Trophoblast cell (in vitro differentiated cells and primary cell): ENCODE measurements around the gene DIS3L2.
A peak's percentile ranks its signal among the peaks of the same experiment; 100 is the strongest.

Experiments
- DNase-seq, 2 donors: peaks; one replicate each; pipeline ENCODE4 v3.0.0-alpha.2; 2016
- H2AFZ ChIP-seq: 2 replicates; pipeline ENCODE4 v1.6.1; 2013; ENCODE audit warnings: low read length, moderate library complexity, mild to moderate bottlenecking; ENCODE audit not compliant: insufficient read depth, poor library complexity
- H2AK5ac ChIP-seq: 2 replicates; pipeline ENCODE4 v1.6.1; 2013; ENCODE audit warnings: mild to moderate bottlenecking, low read length
- H2BK120ac ChIP-seq: 2 replicates; pipeline ENCODE4 v1.6.1; 2013; ENCODE audit warnings: low read length, mild to moderate bottlenecking, moderate library complexity; ENCODE audit not compliant: insufficient read depth, poor library complexity
- H2BK12ac ChIP-seq: 2 replicates; pipeline ENCODE4 v1.6.1; 2013; ENCODE audit warnings: mild to moderate bottlenecking, low read length, moderate library complexity
- H2BK5ac ChIP-seq: 2 replicates; pipeline ENCODE4 v1.6.1; 2013; ENCODE audit warnings: low read length, low read depth, moderate library complexity, mild to moderate bottlenecking; ENCODE audit not compliant: poor library complexity
- H3K14ac ChIP-seq: 2 replicates; pipeline ENCODE4 v1.6.1; 2013; ENCODE audit warnings: mild to moderate bottlenecking, low read length
- H3K18ac ChIP-seq: 2 replicates; pipeline ENCODE4 v1.6.1; 2013; ENCODE audit warnings: mild to moderate bottlenecking, low read length
- H3K23ac ChIP-seq: 2 replicates; pipeline ENCODE4 v1.6.1; 2013; ENCODE audit warnings: low read length
- H3K27ac ChIP-seq: 2 replicates; pipeline ENCODE4 v1.5.1; 2013; ENCODE audit warnings: low read depth, mild to moderate bottlenecking, inconsistent platforms, low read length, moderate library complexity
- H3K27me3 ChIP-seq: 2 replicates; pipeline ENCODE4 v1.6.1; 2013; ENCODE audit warnings: inconsistent platforms, mild to moderate bottlenecking, low read length, moderate library complexity; ENCODE audit not compliant: insufficient read depth
- H3K36me3 ChIP-seq, 2 experiments: 1 replicate in 1 of 2; 2 replicates in 1 of 2; pipeline ENCODE4 v1.6.1; 2013; ENCODE audit warnings: low read length in 2 of 2, mild to moderate bottlenecking in 2 of 2, moderate library complexity in 1 of 2; ENCODE audit not compliant: insufficient read depth in 2 of 2, control insufficient read depth in 1 of 2
- H3K4ac ChIP-seq: 2 replicates; pipeline ENCODE4 v1.6.1; 2013; ENCODE audit warnings: low read depth, mild to moderate bottlenecking, low read length, moderate library complexity
- H3K4me1 ChIP-seq, 2 experiments: 1 replicate in 1 of 2; 2 replicates in 1 of 2; pipeline ENCODE4 v1.6.1; 2013; ENCODE audit warnings: low read length in 2 of 2, mild to moderate bottlenecking in 2 of 2, moderate library complexity in 1 of 2; ENCODE audit not compliant: insufficient read depth in 2 of 2, control insufficient read depth in 1 of 2
- H3K4me2 ChIP-seq: 2 replicates; pipeline ENCODE4 v1.6.1; 2013; ENCODE audit warnings: inconsistent platforms, mild to moderate bottlenecking, low read length, moderate library complexity
- H3K4me3 ChIP-seq: 2 replicates; pipeline ENCODE4 v1.5.1; 2013; ENCODE audit warnings: mild to moderate bottlenecking, low read depth, low read length, inconsistent platforms
- H3K79me1 ChIP-seq: one replicate; pipeline ENCODE4 v1.6.1; 2013; ENCODE audit warnings: low read length
- H3K79me2 ChIP-seq: 2 replicates; pipeline ENCODE4 v1.6.1; 2013; ENCODE audit warnings: low read length, mild to moderate bottlenecking; ENCODE audit not compliant: control insufficient read depth, insufficient read depth, poor library complexity
- H3K9ac ChIP-seq: 2 replicates; pipeline ENCODE4 v1.6.1; 2013; ENCODE audit warnings: mild to moderate bottlenecking, low read length
- H3K9me3 ChIP-seq: 2 replicates; pipeline ENCODE4 v1.6.1; 2013; ENCODE audit warnings: low read depth, mild to moderate bottlenecking, control low read depth, inconsistent platforms, low read length; ENCODE audit not compliant: insufficient read depth
- H4K12ac ChIP-seq: 2 replicates; pipeline ENCODE4 v1.6.1; 2013; ENCODE audit warnings: low read depth, mild to moderate bottlenecking, low read length, moderate library complexity
- H4K8ac ChIP-seq: 2 replicates; pipeline ENCODE4 v1.6.1; 2013; ENCODE audit warnings: low read depth, mild to moderate bottlenecking, low read length, moderate library complexity
- H4K91ac ChIP-seq: one replicate; pipeline ENCODE4 v1.6.1; 2013; ENCODE audit warnings: low read depth, mild to moderate bottlenecking, low read length, moderate library complexity
- WGBS: extraction: QIAGEN DNeasy Blood & Tissue Kit; methylation state at CpG from one replicate; pipeline ENCODE4 v1.1.7; 2013; ENCODE audit warnings: missing lambda C conversion rate; ENCODE audit not compliant: insufficient read length, insufficient coverage; ENCODE audit errors: extremely low coverage; 5-methylcytosine and 5-hydroxymethylcytosine counted together

DIS3L2 gene

DNA sequence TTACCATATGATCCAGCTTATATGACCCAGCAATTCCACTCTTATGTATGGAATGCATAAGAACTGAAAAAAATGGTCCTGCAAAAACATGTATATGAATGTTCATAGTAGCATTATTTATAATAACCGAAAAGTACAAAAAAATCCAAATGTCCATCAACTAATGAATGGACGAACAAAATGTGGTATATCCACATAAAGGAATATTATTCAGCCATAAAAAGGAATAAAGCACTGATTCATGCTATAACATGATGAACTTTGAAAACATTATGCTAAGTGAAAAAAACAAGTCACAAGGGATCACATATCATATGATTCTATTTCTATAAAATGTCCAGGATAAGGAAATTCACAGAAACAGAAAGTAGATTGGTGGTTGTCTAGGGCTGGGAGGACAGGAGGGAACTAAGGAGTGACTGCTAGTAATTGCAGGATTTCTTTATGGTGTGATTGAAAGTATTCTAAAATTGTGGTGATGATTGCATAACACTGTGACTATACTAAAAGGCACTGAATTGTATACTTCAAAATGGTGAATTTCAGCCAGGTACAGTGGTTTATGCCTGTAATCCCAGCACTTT, 10.0 kb upstream of the DIS3L2 start:
- Histone ChIP-seq H2BK120ac (no peak overlapping the region), H3K4me3 (no peak overlapping the region), H3K23ac (no peak overlapping the region), H4K91ac (no peak overlapping the region), H3K27me3 (no peaks in the 10 kb centered on the region), H2BK5ac (no peak overlapping the region), H4K12ac (no peak overlapping the region), H3K4ac (no peak overlapping the region), H2AK5ac (no peak overlapping the region), H3K79me1 (no peaks in the 10 kb centered on the region), H3K79me2 (no peaks in the 10 kb centered on the region), H3K4me2 (no peak overlapping the region), H3K36me3 (no peaks in the 10 kb centered on the region), H3K14ac (no peak overlapping the region), H3K9me3 (no peaks in the 10 kb centered on the region), H3K18ac (no peak overlapping the region), H2AFZ (no peak overlapping the region), H3K27ac (no peak overlapping the region), H3K9ac (no peak overlapping the region), H3K4me1 (no peaks in the 10 kb centered on the region), H4K8ac (no peak overlapping the region), H2BK12ac (no peak overlapping the region)
- DNase-seq: peak in 1 of 2 donors; percentile 75
- no CpG with 5 or more reads among the region's 2 CpGs for WGBS

DNA sequence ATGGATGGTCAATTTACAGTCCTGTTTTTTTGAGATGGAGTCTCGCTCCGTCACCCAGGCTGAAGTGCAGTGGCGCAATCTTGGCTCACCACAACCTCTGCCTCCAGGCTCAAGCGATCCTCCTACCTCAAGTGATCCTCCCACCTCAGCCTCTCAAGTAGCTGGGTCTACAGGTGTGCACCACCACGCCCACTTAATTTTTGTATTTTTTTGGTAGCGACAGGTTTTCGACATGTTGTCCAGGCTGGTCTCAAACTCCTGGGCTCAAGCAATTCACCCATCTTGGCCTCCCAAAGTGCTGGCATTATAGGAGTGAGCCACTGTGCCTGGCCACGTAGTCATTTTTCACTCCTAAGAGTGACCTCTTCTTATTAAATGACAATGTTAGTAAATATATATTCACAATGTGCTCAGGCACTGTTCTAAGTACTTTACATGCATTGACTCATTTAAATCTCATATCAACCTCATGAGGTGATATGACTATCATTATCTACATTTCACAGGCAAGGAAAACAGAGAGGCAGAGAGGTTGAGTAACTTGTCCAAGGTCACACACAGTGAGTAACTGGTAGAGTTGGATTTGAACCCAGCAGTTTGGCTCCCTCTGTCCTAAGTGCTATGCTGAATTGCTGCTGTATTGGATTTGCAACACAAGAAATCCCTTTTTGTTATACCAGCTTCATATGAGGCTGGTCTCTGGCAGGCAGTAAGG, 5.6 kb upstream of the DIS3L2 start:
- Histone ChIP-seq H3K14ac (no peak overlapping the region), H3K9me3 (no peaks in the 10 kb centered on the region), H4K91ac (no peak overlapping the region), H3K4me1 (peaks cover under 1 to 3% of the 10 kb centered on the region in 2 experiments), H2BK5ac (no peak overlapping the region), H3K4me3 (no peak overlapping the region), H2BK120ac (no peak overlapping the region), H2AFZ (no peak overlapping the region), H2AK5ac (no peak overlapping the region), H3K79me2 (no peaks in the 10 kb centered on the region), H3K23ac (no peak overlapping the region), H3K27me3 (no peaks in the 10 kb centered on the region), H3K18ac (no peak overlapping the region), H4K8ac (no peak overlapping the region), H4K12ac (no peak overlapping the region), H3K79me1 (no peaks in the 10 kb centered on the region), H3K4ac (no peak overlapping the region), H3K9ac (no peak overlapping the region), H3K4me2 (no peak overlapping the region), H3K27ac (no peak overlapping the region), H2BK12ac (no peak overlapping the region), H3K36me3 (no peaks in the 10 kb centered on the region)
- WGBS: no CpG with 5 or more reads among the region's 8 CpGs
- no peak for DNase-seq

GRCh38 chr2:231957913-231958763, 3.4 kb upstream of the DIS3L2 start:
- H3K14ac ChIP-seq: no peak overlapping the region
- H3K27me3 ChIP-seq: no peaks in the 10 kb centered on the region
- H4K12ac ChIP-seq: no peak overlapping the region
- H3K4me2 ChIP-seq: no peak overlapping the region
- H4K91ac ChIP-seq: no peak overlapping the region
- H3K23ac ChIP-seq: no peak overlapping the region
- H3K79me1 ChIP-seq: peaks cover 10% of the 10 kb centered on the region
- H3K4me1 ChIP-seq: peaks cover 3 to 6% of the 10 kb centered on the region in 2 experiments
- H2AFZ ChIP-seq: no peak overlapping the region
- DNase-seq: no peak
- H2BK120ac ChIP-seq: no peak overlapping the region
- no peak overlapping the region for H3K9ac ChIP-seq
- H4K8ac ChIP-seq: no peak overlapping the region
- no peak overlapping the region for H3K27ac ChIP-seq
- no peaks in the 10 kb centered on the region for H3K36me3 ChIP-seq
- H3K4me3 ChIP-seq: no peak overlapping the region
- no peak overlapping the region for H2BK12ac ChIP-seq
- no peak overlapping the region for H3K18ac ChIP-seq
- no peaks in the 10 kb centered on the region for H3K9me3 ChIP-seq
- H3K4ac ChIP-seq: no peak overlapping the region
- H2AK5ac ChIP-seq: no peak overlapping the region
- peaks cover 8% of the 10 kb centered on the region for H3K79me2 ChIP-seq
- no CpG with 5 or more reads among the region's 4 CpGs for WGBS
- H2BK5ac ChIP-seq: no peak overlapping the region

DNA sequence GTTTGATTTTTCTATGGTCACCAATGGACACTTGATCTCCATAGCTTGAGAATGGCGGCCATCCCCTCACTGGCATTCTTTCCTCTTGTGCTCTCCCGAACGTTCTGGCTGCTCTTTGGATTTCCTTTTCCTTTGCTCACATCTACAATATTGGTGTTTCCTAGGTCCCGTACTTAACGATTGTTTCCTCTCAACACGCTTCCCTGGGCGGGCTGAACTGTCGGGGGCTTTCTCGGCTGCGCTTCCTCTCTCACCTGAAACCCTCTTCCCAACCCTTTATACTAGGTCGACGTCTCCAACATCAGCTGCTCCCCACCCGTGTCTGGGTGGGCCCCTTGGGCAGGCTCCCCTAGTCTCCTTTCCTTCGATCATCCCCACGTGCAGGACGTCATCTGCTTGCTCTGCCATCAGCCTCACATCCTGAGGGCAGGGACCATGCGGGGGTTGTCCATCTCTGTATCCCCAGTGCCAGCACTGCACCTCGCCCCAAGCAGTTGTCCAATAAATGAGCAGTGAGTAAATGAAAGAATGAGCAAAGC, 634 bp upstream of the DIS3L2 start:
- H3K4me1 ChIP-seq: peaks cover 3 to 6% of the 10 kb centered on the region in 2 experiments
- H4K8ac ChIP-seq: peak overlapping the region; percentile 100
- H3K36me3 ChIP-seq: no peaks in the 10 kb centered on the region
- peak overlapping the region; percentile 96 for H2BK120ac ChIP-seq
- peak overlapping the region; percentile 4 for H3K9ac ChIP-seq
- no peak overlapping the region for H3K23ac ChIP-seq
- H2AK5ac ChIP-seq: no peak overlapping the region
- H2BK12ac ChIP-seq: no peak overlapping the region
- peak overlapping the region; percentile 95 for H4K91ac ChIP-seq
- H2BK5ac ChIP-seq: peak overlapping the region; percentile 89
- H4K12ac ChIP-seq: peak overlapping the region; percentile 69
- H3K79me1 ChIP-seq: peaks cover 10% of the 10 kb centered on the region
- peak overlapping the region; percentile 94 for H3K14ac ChIP-seq
- peaks cover 8% of the 10 kb centered on the region for H3K79me2 ChIP-seq
- peak overlapping the region; percentile 99 for H2AFZ ChIP-seq
- H3K4me3 ChIP-seq: peak overlapping the region; percentile 87
- H3K9me3 ChIP-seq: no peaks in the 10 kb centered on the region
- no CpG with 5 or more reads among the region's 18 CpGs for WGBS
- H3K4ac ChIP-seq: peak overlapping the region; percentile 72
- H3K18ac ChIP-seq: peak overlapping the region; percentile 98
- H3K27ac ChIP-seq: no peak overlapping the region
- no peak for DNase-seq
- peak overlapping the region; percentile 65 for H3K4me2 ChIP-seq
- no peaks in the 10 kb centered on the region for H3K27me3 ChIP-seq
